K562 (cell line): ENCODE data around the gene RIT2. TPM values are rescaled to one million over a fixed set of nuclear protein-coding genes. Genes with fewer than 3 reads are reported as not detected.

ENCODE experiments used
- ATAC-seq: fragments of 200-7000 bp; cut with Tn5 transposase; 3 replicates; pipeline ENCODE4 v1.9.1; 2020; ENCODE audit warnings: moderate library complexity
- BruUV-seq: library from RNA; stranded (reverse); fragments of 400-500 nt; replicated peaks from 2 replicates; lab custom pipeline; 2021; lab: Mats Ljungman, UMichigan
- CTCF ChIA-PET: fragments of 300-600 bp; formaldehyde crosslinking; extraction: SDS; loops from one replicate; lab custom pipeline; 2021; ENCODE audit warnings: low intra/inter-chr PET ratio; lab: Yijun Ruan, JAX
- POLR2A ChIA-PET: fragments of 300-600, 350-650 bp; sonication (Branson Sonifier 250); formaldehyde crosslinking; extraction: SDS; loops from one replicate; lab custom pipeline; 2021; ENCODE audit warnings: antibody characterized with exemption, inconsistent platforms; lab: Yijun Ruan, JAX
- DNase-seq, 4 experiments: peaks; one replicate each; pipeline versions ENCODE4 v3.0.0 to v3.0.0-alpha.2; 2011 to 2018; ENCODE audit warnings: low spot score in 3 of 4, mixed read lengths in 3 of 4; ENCODE audit errors: extremely low read depth in 1 of 4
- FAIRE-seq: peaks from 2 replicates; lab custom pipeline; 2011; peaks lifted over from hg19 to GRCh38; lab: Jason Lieb, UNC
- H2AFZ ChIP-seq: 2 replicates; pipeline ENCODE4 v1.6.0; 2011; ENCODE audit warnings: low read depth, low read length, control low read depth, inconsistent platforms
- H3K27ac ChIP-seq: fragments of 200-600 bp; 3 replicates; pipeline ENCODE4 v1.8.0; 2011; ENCODE audit warnings: low read depth, mild to moderate bottlenecking, control low read depth, inconsistent platforms, low read length, moderate library complexity, mixed read lengths; ENCODE audit errors: extremely low read depth
- H3K27me3 ChIP-seq, 2 experiments: fragments of 300-600 bp in 1 of 2; 2 replicates in 1 of 2; 3 replicates in 1 of 2; pipeline versions ENCODE4 v1.6.0 to v1.8.0; 2011; ENCODE audit warnings: inconsistent platforms in 2 of 2, low read length in 2 of 2, mild to moderate bottlenecking in 1 of 2, mixed read lengths in 1 of 2, moderate library complexity in 1 of 2; ENCODE audit not compliant: control insufficient read depth in 2 of 2, insufficient read depth in 2 of 2
- H3K36me3 ChIP-seq: fragments of 300-600 bp; 3 replicates; pipeline ENCODE4 v1.8.0; 2011; ENCODE audit warnings: mild to moderate bottlenecking, low read length, inconsistent platforms; ENCODE audit not compliant: control insufficient read depth, insufficient read depth
- H3K4me1 ChIP-seq, 2 experiments: fragments of 200-600 bp in 1 of 2; replicated peaks in 1 of 2; 2 replicates in 1 of 2; 3 replicates in 1 of 2; pipeline versions ENCODE4 v1.5.1 to v1.8.0; 2011; ENCODE audit warnings: inconsistent platforms in 2 of 2, low read length in 2 of 2, mild to moderate bottlenecking in 1 of 2, mixed read lengths in 1 of 2, moderate library complexity in 1 of 2; ENCODE audit not compliant: control insufficient read depth in 2 of 2, insufficient read depth in 2 of 2
- H3K4me2 ChIP-seq: 2 replicates; pipeline ENCODE4 v1.6.1; 2011; ENCODE audit warnings: low read length, control low read depth, inconsistent platforms, mixed read lengths; ENCODE audit not compliant: insufficient read depth
- H3K4me3 ChIP-seq: fragments of 200-600 bp; sonication (generic), shearing (Covaris generic); 2 replicates; pipeline ENCODE4 v1.5.1; 2016; ENCODE audit warnings: control low read depth, inconsistent platforms
- H3K79me2 ChIP-seq: fragments of 200-600 bp; 3 replicates; pipeline ENCODE4 v1.8.0; 2011; ENCODE audit warnings: low read length, inconsistent platforms; ENCODE audit not compliant: control insufficient read depth, insufficient read depth
- H3K9ac ChIP-seq, 2 experiments: 2 replicates each; pipeline versions ENCODE4 v1.6.0 to v1.6.1; 2011; ENCODE audit warnings: low read depth in 2 of 2, low read length in 2 of 2, control low read depth in 1 of 2, inconsistent platforms in 1 of 2, mild to moderate bottlenecking in 1 of 2, mixed read lengths in 1 of 2; ENCODE audit not compliant: insufficient read depth in 1 of 2
- H3K9me1 ChIP-seq: one replicate; pipeline ENCODE4 v1.6.0; 2011; ENCODE audit warnings: inconsistent platforms, mild to moderate bottlenecking, low read length, moderate library complexity; ENCODE audit not compliant: control insufficient read depth, insufficient read depth
- H3K9me3 ChIP-seq: replicated peaks from 2 replicates; pipeline ENCODE4 v1.5.1; 2011; ENCODE audit warnings: low read depth, low read length, inconsistent platforms; ENCODE audit not compliant: control insufficient read depth, insufficient read depth
- H4K20me1 ChIP-seq: replicated peaks from 2 replicates; pipeline ENCODE4 v1.6.1; 2011; ENCODE audit warnings: low read length, inconsistent platforms, mixed read lengths; ENCODE audit not compliant: control insufficient read depth, insufficient read depth
- GTF3C2 ChIP-seq: IDR thresholded peaks from 3 replicates; pipeline ENCODE4 v1.6.1; 2011; ENCODE audit warnings: borderline replicate concordance, mild to moderate bottlenecking, moderate library complexity; ENCODE audit not compliant: insufficient read length; ENCODE audit errors: extremely low read depth
- ZNF184 ChIP-seq: sonication (generic); formaldehyde crosslinking; IDR thresholded peaks from 2 replicates; pipeline ENCODE4 v1.5.0; 2020; ENCODE audit warnings: missing genetic modification reagents
- ZZZ3 ChIP-seq: fragments of 450-650 bp; IDR thresholded peaks from 2 replicates; pipeline ENCODE4 v1.6.1; 2016; ENCODE audit warnings: antibody characterized with exemption, mild to moderate bottlenecking, moderate library complexity
- WGBS: fragments of 100-300 bp; shearing (Covaris generic); methylation state at CpG from one replicate; pipeline ENCODE4 v1.1.6; 2016; ENCODE audit warnings: low coverage, mixed read lengths; ENCODE audit not compliant: insufficient coverage; ENCODE audit errors: missing lambda C conversion rate; 5-methylcytosine and 5-hydroxymethylcytosine counted together
- in situ Hi-C: fragments of 300-500 bp; cut with MboI; formaldehyde crosslinking; loops from 4 replicates; pipeline ENCODE4 v1.15.0; 2018; ENCODE audit warnings: inconsistent platforms, mixed read lengths
- intact Hi-C: fragments of 100-400 bp; cut with micrococcal nuclease; formaldehyde crosslinking; loops from 2 replicates; pipeline ENCODE4 v1.14.2; 2022
- polyA plus RNA-seq, 8 experiments: library from polyadenylated mRNA; depleted of rRNA in 4 of 8; stranded (reverse) in 5 of 8; unstranded in 3 of 8; fragments of >200 nt; fragmentation: Nextera tagmentation in 2 of 8; fragmentation: Illumina TruSeq in 1 of 8; extraction: Ambion mirVana in 2 of 8; extraction: Trizol in 1 of 8; gene quantifications; 2 replicates each; pipeline versions ENCODE4 v1.2.1 to v1.2.3, GENCODE V29; 2011 to 2014; ENCODE audit warnings: inconsistent platforms in 1 of 8, missing spikeins in 1 of 8
- total RNA-seq, 7 experiments: library from RNA; depleted of rRNA in 6 of 7; stranded (reverse); fragments of >200 nt in 6 of 7; fragmentation: Illumina TruSeq in 2 of 7; extraction: Trizol in 2 of 7; gene quantifications; 2 replicates each; pipeline versions ENCODE4 v1.2.1 to v1.2.3, GENCODE V29; 2011 to 2021; ENCODE audit warnings: low replicate concordance in 1 of 7

Gene RIT2
- total and polyA plus RNA-seq, 9 of the 15 experiments (the other 6 are each of a cell fraction or from before 2014, with no cell fraction given), result not detected

GRCh38 chr18:43007365-43007764 lies 108.1 kb downstream of the RIT2 start (continued):
- TF ChIP-seq ZZZ3 (no peak), GTF3C2 (no peak)
- TF ChIP-seq, all 486 proteins: peak for 0

- ATAC-seq (no peak), FAIRE-seq (no peak), DNase-seq (no peak)
- Histone ChIP-seq H3K36me3 (no peaks in the 10 kb centered on the region), H3K27me3 (no peaks in the 10 kb centered on the region), H3K9me1 (no peaks in the 10 kb centered on the region), H4K20me1 (no peaks in the 10 kb centered on the region), H2AFZ (no peak overlapping the region), H3K9me3 (no peaks in the 10 kb centered on the region), H3K27ac (no peak overlapping the region), H3K9ac (no peak overlapping the region), H3K4me3 (no peak overlapping the region), H3K79me2 (no peaks in the 10 kb centered on the region), H3K4me2 (no peak overlapping the region), H3K4me1 (no peaks in the 10 kb centered on the region)
- ChIA-PET POLR2A (no interaction called here), CTCF (no interaction called here)
- no peak for TF ChIP-seq ZNF184
- WGBS, result 0% methylated on average over 1 of the region's 1 CpG
- intact Hi-C loops, result no loop called here
- BruUV-seq, result no TSS peak
- in situ Hi-C loops, result no loop called here
These were observed 111.1 kb downstream of the RIT2 start for GRCh38 chr18:43004421-43004820.
